Measurements from ENCODE around the gene CDK5RAP2.

DNA sequence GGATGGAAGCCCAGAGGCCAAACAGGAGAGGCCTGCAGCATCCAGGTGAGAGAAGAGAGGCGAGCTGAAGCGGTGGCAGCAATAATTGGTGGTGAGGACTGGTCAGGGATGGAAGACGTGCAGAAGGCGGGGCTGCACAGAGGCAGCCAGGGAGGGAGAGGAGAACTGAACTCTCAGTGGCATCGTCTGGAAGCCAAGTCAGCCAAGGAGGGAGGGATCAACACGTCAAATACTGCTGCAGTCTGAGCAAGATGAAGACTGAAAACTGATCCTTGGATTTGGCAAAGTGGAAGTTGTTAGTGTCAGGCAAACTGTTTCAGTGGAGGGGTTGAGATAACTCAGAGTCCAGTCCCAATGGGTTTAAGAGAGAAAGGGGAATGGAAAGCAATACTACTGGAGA lies 145.4 kb downstream of the CDK5RAP2 start:
- TF ChIP-seq, protein P1, sequence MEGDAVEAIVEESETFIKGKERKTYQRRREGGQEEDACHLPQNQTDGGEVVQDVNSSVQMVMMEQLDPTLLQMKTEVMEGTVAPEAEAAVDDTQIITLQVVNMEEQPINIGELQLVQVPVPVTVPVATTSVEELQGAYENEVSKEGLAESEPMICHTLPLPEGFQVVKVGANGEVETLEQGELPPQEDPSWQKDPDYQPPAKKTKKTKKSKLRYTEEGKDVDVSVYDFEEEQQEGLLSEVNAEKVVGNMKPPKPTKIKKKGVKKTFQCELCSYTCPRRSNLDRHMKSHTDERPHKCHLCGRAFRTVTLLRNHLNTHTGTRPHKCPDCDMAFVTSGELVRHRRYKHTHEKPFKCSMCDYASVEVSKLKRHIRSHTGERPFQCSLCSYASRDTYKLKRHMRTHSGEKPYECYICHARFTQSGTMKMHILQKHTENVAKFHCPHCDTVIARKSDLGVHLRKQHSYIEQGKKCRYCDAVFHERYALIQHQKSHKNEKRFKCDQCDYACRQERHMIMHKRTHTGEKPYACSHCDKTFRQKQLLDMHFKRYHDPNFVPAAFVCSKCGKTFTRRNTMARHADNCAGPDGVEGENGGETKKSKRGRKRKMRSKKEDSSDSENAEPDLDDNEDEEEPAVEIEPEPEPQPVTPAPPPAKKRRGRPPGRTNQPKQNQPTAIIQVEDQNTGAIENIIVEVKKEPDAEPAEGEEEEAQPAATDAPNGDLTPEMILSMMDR (conservative IDR thresholded peaks at IDR 0.05; ENCODE audit: low read length): no peak
- no peak for TF ChIP-seq EZH2phosphoT487 (IDR thresholded peaks at IDR 0.05; ENCODE audit: borderline replicate concordance, low read depth, low read length)

Data from OCI-LY7 (cell line).